ENCODE data around the gene ZNF562. TPM values are rescaled to one million over a fixed set of nuclear protein-coding genes. Genes with fewer than 3 reads are reported as not detected.
A peak's percentile ranks its signal among the peaks of the same experiment; 100 is the strongest.

The ZNF562 gene
- 33.3 and 34.6 TPM in 2 replicates for total RNA-seq (ENCODE audit: low replicate concordance)

- TF ChIP-seq CTCF (IDR thresholded peaks at IDR 0.05; ENCODE audit: insufficient read depth, low read length) = no peak
- H3K4me3 ChIP-seq (ENCODE audit: low read depth, low read length) = peak within 1 kb of the TSS; percentile 86
These were observed at the start of gene ZNF562 for GRCh38 chr19:9674663-9675357. TSS of gene ZNF562 (minus strand) at chr19:9675100. CDS start at chr19:9660744, 14,356 bp downstream.

GRCh38 chr19:9724157-9724556 is 49.3 kb upstream of the ZNF562 start:
- no peak overlapping the region for H3K4me3 ChIP-seq (ENCODE audit: low read depth, low read length)
- no peak for DNase-seq (ENCODE audit: low read depth)
- TF ChIP-seq CTCF (IDR thresholded peaks at IDR 0.05; ENCODE audit: insufficient read depth, low read length) = no peak

More at GRCh38 chr19:9674663-9675357, at the start of gene ZNF562:
- DNase-seq (ENCODE audit: low read depth) = peak; percentile 90

- DNase-seq (ENCODE audit: low read depth) = no peak
- H3K4me3 ChIP-seq (ENCODE audit: low read depth, low read length) = no peak overlapping the region
- no peak for TF ChIP-seq CTCF (IDR thresholded peaks at IDR 0.05; ENCODE audit: insufficient read depth, low read length)
These were observed 47.0 kb upstream of the ZNF562 start for GRCh38 chr19:9721861-9722260.

- no peak for TF ChIP-seq CTCF (IDR thresholded peaks at IDR 0.05; ENCODE audit: insufficient read depth, low read length)
- H3K4me3 ChIP-seq (ENCODE audit: low read depth, low read length) = no peak overlapping the region
- no peak for DNase-seq (ENCODE audit: low read depth)
These were observed 45.6 kb upstream of the ZNF562 start for GRCh38 chr19:9720541-9720940.

- no peak for TF ChIP-seq CTCF (IDR thresholded peaks at IDR 0.05; ENCODE audit: insufficient read depth, low read length)
- H3K4me3 ChIP-seq (ENCODE audit: low read depth, low read length) = no peak overlapping the region
- no peak for DNase-seq (ENCODE audit: low read depth)
These were observed 36.9 kb upstream of the ZNF562 start for GRCh38 chr19:9711815-9712214.

GRCh38 chr19:9709305-9709704 is 34.4 kb upstream of the ZNF562 start:
- TF ChIP-seq CTCF (IDR thresholded peaks at IDR 0.05; ENCODE audit: insufficient read depth, low read length) = no peak
- DNase-seq (ENCODE audit: low read depth) = no peak
- no peak overlapping the region for H3K4me3 ChIP-seq (ENCODE audit: low read depth, low read length)

GRCh38 chr19:9705836-9706235 is 30.9 kb upstream of the ZNF562 start:
- H3K4me3 ChIP-seq (ENCODE audit: low read depth, low read length) = no peak overlapping the region
- no peak for TF ChIP-seq CTCF (IDR thresholded peaks at IDR 0.05; ENCODE audit: insufficient read depth, low read length)
- no peak for DNase-seq (ENCODE audit: low read depth)

Measured in fibroblast of the aortic adventitia (primary cell).